Fibroblast of lung (primary cell): Measurements from ENCODE around the gene NEUROG2. TPM values are rescaled to one million over a fixed set of nuclear protein-coding genes. Genes with fewer than 3 reads are reported as not detected.
A peak's percentile ranks its signal among the peaks of the same experiment; 100 is the strongest.

Experiments
- DNase-seq, 2 donors: peaks; one replicate each; pipeline versions ENCODE4 v3.0.0 to v3.0.0-alpha.2; 2010; ENCODE audit warnings: low read depth in 2 of 2
- H2AFZ ChIP-seq: 2 replicates; pipeline ENCODE4 v1.5.1; 2012; ENCODE audit warnings: low read length, control low read depth, inconsistent platforms
- H3K27ac ChIP-seq: 2 replicates; pipeline ENCODE4 v1.5.1; 2011; ENCODE audit warnings: low read length, control low read depth; ENCODE audit not compliant: insufficient read depth
- H3K27me3 ChIP-seq: 2 replicates; pipeline ENCODE4 v1.5.1; 2011; ENCODE audit warnings: mild to moderate bottlenecking, low read length; ENCODE audit not compliant: control insufficient read depth, insufficient read depth
- H3K36me3 ChIP-seq: 2 replicates; pipeline ENCODE4 v1.5.1; 2011; ENCODE audit warnings: low read length; ENCODE audit not compliant: control insufficient read depth, insufficient read depth
- H3K4me1 ChIP-seq: 2 replicates; pipeline ENCODE4 v1.5.1; 2011; ENCODE audit warnings: low read length; ENCODE audit not compliant: control insufficient read depth, insufficient read depth; ENCODE audit errors: extremely low read depth
- H3K4me2 ChIP-seq: 2 replicates; pipeline ENCODE4 v1.5.1; 2011; ENCODE audit warnings: low read length, control low read depth; ENCODE audit not compliant: insufficient read depth; ENCODE audit errors: extremely low read depth
- H3K4me3 ChIP-seq, 4 experiments: fragments of 200-600 bp in 1 of 4; sonication (generic) in 1 of 4; replicated peaks in 1 of 4; 2 replicates each; pipeline ENCODE4 v1.5.1; 2011 to 2016; ENCODE audit warnings: low read length in 4 of 4, low read depth in 3 of 4, mild to moderate bottlenecking in 3 of 4, control low read depth in 2 of 4, inconsistent platforms in 1 of 4, mixed read lengths in 1 of 4; ENCODE audit not compliant: insufficient read depth in 1 of 4; ENCODE audit errors: control extremely low read depth in 1 of 4
- H3K79me2 ChIP-seq: 2 replicates; pipeline ENCODE4 v1.5.1; 2012; ENCODE audit warnings: mild to moderate bottlenecking, low read length, inconsistent platforms; ENCODE audit not compliant: control insufficient read depth, insufficient read depth
- H3K9ac ChIP-seq: 2 replicates; pipeline ENCODE4 v1.5.1; 2011; ENCODE audit warnings: mild to moderate bottlenecking, low read length, control low read depth; ENCODE audit not compliant: insufficient read depth
- H3K9me3 ChIP-seq: 2 replicates; pipeline ENCODE4 v1.5.1; 2012; ENCODE audit warnings: low read depth, low read length; ENCODE audit not compliant: control insufficient read depth, insufficient read depth
- H4K20me1 ChIP-seq: 2 replicates; pipeline ENCODE4 v1.5.1; 2011; ENCODE audit warnings: low read length; ENCODE audit not compliant: control insufficient read depth, insufficient read depth; ENCODE audit errors: extremely low read depth
- CTCF ChIP-seq, 2 donors: IDR thresholded peaks in 1 of 2; conservative IDR thresholded peaks in 1 of 2; 1 replicate in 1 of 2; 2 replicates in 1 of 2; pipeline ENCODE4 v1.5.1; 2011 to 2012; ENCODE audit warnings: low read length in 2 of 2, control low read depth in 1 of 2, inconsistent platforms in 1 of 2, low read depth in 1 of 2, mild to moderate bottlenecking in 1 of 2
- EZH2 ChIP-seq: IDR thresholded peaks from 2 replicates; pipeline ENCODE4 v1.5.1; 2012; ENCODE audit warnings: low read length, control low read depth, mild to moderate bottlenecking; ENCODE audit errors: missing control alignments
- polyA plus RNA-seq, 2 donors: library from polyadenylated mRNA; depleted of rRNA in 1 of 2; stranded (reverse) in 1 of 2; unstranded in 1 of 2; fragments of >200 nt; gene quantifications; 2 replicates each; pipeline ENCODE4 v1.2.1, GENCODE V29; 2011 to 2012; ENCODE audit warnings: missing spikeins in 1 of 2
- total RNA-seq: library from RNA; depleted of rRNA; stranded (reverse); fragments of >200 nt; gene quantifications from 2 replicates; pipeline ENCODE4 v1.2.1, GENCODE V29; 2014

NEUROG2 gene
- total and polyA plus RNA-seq, 2 donors (not counting 1 experiment from before 2014, with no cell fraction given): not detected

GRCh38 chr4:112511803-112512118 is 4.2 kb downstream of the NEUROG2 start:
- Histone ChIP-seq H3K27me3 (peaks cover 72% of the 10 kb centered on the region), H3K36me3 (no peaks in the 10 kb centered on the region), H3K9me3 (no peaks in the 10 kb centered on the region), H3K4me3 (no peak overlapping the region), H3K27ac (no peak overlapping the region), H2AFZ (no peak overlapping the region), H4K20me1 (no peaks in the 10 kb centered on the region), H3K79me2 (no peaks in the 10 kb centered on the region), H3K4me1 (peaks cover 6% of the 10 kb centered on the region), H3K4me2 (no peak overlapping the region), H3K9ac (no peak overlapping the region)
- no peak for DNase-seq
- TF ChIP-seq EZH2 (no peak), CTCF (conservative IDR thresholded peaks at IDR 0.05 in 1 of 2, IDR thresholded peaks at IDR 0.05 in 1 of 2; ENCODE audit: low read depth in 1 of 2, low read length in 2 of 2) (no peak)

- peaks cover 6% of the 10 kb centered on the region for H3K4me1 ChIP-seq
- no peak overlapping the region for H3K4me3 ChIP-seq
- no peaks in the 10 kb centered on the region for H3K9me3 ChIP-seq
- no peak for DNase-seq
- H3K79me2 ChIP-seq: no peaks in the 10 kb centered on the region
- peak overlapping the region; percentile 37 for H3K4me2 ChIP-seq
- no peaks in the 10 kb centered on the region for H3K36me3 ChIP-seq
- no peak overlapping the region for H3K27ac ChIP-seq
- TF ChIP-seq EZH2 (no peak), CTCF (conservative IDR thresholded peaks at IDR 0.05 in 1 of 2, IDR thresholded peaks at IDR 0.05 in 1 of 2; ENCODE audit: low read depth in 1 of 2, low read length in 2 of 2) (no peak)
- H3K9ac ChIP-seq: no peak overlapping the region
- no peak overlapping the region for H2AFZ ChIP-seq
- H4K20me1 ChIP-seq: no peaks in the 10 kb centered on the region
- H3K27me3 ChIP-seq: peaks cover 69% of the 10 kb centered on the region
These were observed 4.7 kb downstream of the NEUROG2 start for GRCh38 chr4:112511093-112511802.

- Histone ChIP-seq H3K27ac (no peak overlapping the region), H4K20me1 (no peaks in the 10 kb centered on the region), H3K36me3 (no peaks in the 10 kb centered on the region), H3K4me2 (peak overlapping the region; percentile 37), H3K9me3 (no peaks in the 10 kb centered on the region), H3K27me3 (peaks cover 65% of the 10 kb centered on the region), H3K4me1 (peaks cover 1% of the 10 kb centered on the region), H2AFZ (no peak overlapping the region), H3K9ac (no peak overlapping the region), H3K4me3 (peak overlapping the region in 2 of 4 experiments; percentile 11 to 27), H3K79me2 (no peaks in the 10 kb centered on the region)
- DNase-seq: no peak
- TF ChIP-seq CTCF (conservative IDR thresholded peaks at IDR 0.05 in 1 of 2, IDR thresholded peaks at IDR 0.05 in 1 of 2; ENCODE audit: low read depth in 1 of 2, low read length in 2 of 2) (no peak), EZH2 (peak; percentile 68)
These were observed 5.5 kb downstream of the NEUROG2 start for GRCh38 chr4:112510291-112511092.
